ENCODE data around the gene CDH22. TPM values are rescaled to one million over a fixed set of nuclear protein-coding genes. Genes with fewer than 3 reads are reported as not detected.

The CDH22 gene
- total and polyA plus RNA-seq, 2 experiments from 2014 or later = not detected

DNA sequence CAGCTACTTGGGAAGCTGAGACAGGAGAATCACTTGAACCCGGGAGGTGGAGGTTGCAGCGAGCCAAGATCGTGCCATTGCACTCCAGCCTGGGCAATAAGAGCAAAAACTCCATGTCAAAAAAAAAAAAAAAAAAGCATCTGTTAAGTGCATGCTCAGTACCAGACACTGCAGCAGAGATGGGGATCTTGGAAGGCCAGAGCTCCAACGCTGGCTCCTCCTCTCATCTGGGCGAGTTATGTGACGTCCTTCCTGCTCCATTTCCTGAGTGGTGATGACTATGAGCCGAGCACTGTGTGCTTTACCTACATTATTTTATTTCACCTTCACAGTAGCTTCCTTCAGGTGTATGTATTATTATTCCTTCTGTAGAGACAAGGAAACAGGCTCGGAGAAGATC is 38.5 kb upstream of the CDH22 start:
- Histone ChIP-seq H3K9me3 (ENCODE audit: low read depth) (no peaks in the 10 kb centered on the region), H3K36me3 (peaks cover 1% of the 10 kb centered on the region), H3K4me3 (no peak overlapping the region), H3K27ac (no peak overlapping the region), H3K27me3 (no peaks in the 10 kb centered on the region), H3K4me1 (ENCODE audit: low read depth) (peaks cover 15% of the 10 kb centered on the region)
- DNase-seq (ENCODE audit: low read depth in 1 of 2, low spot score in 1 of 2) = no peak
- TF ChIP-seq, protein P1, sequence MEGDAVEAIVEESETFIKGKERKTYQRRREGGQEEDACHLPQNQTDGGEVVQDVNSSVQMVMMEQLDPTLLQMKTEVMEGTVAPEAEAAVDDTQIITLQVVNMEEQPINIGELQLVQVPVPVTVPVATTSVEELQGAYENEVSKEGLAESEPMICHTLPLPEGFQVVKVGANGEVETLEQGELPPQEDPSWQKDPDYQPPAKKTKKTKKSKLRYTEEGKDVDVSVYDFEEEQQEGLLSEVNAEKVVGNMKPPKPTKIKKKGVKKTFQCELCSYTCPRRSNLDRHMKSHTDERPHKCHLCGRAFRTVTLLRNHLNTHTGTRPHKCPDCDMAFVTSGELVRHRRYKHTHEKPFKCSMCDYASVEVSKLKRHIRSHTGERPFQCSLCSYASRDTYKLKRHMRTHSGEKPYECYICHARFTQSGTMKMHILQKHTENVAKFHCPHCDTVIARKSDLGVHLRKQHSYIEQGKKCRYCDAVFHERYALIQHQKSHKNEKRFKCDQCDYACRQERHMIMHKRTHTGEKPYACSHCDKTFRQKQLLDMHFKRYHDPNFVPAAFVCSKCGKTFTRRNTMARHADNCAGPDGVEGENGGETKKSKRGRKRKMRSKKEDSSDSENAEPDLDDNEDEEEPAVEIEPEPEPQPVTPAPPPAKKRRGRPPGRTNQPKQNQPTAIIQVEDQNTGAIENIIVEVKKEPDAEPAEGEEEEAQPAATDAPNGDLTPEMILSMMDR (IDR thresholded peaks at IDR 0.05; ENCODE audit: low read depth, low read length) = no peak

DNA sequence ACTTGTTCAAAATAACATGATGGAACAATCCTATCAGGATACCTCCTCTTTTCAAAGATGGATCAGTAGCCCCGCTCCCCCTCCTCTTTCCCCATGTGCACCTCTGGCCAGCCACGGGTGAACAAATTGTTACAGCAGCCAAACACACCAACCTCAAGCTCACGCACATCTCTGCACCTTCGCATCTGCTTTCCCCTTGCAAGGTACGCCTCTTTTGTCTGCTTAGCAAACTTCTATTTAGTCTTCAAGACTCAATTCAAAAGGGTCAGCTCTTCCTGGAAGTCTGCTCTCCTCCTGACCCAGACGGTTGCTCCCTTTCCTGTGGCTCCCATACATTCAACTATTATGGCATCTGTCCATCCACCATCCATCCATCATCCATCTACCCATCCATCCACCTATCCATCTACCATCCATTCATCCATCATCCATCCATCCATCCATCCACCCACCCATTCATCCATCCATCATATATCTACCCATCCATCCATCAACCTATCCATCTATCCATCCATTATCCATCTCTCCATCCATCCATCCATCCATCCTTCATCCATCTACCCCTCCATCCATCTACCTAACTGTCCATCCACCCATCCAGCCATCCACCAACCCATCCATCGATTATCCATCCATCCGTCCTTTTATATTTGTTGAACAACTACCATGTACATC is 36.3 kb upstream of the CDH22 start:
- Histone ChIP-seq H3K36me3 (no peaks in the 10 kb centered on the region), H3K27me3 (no peaks in the 10 kb centered on the region), H3K27ac (no peak overlapping the region), H3K4me1 (ENCODE audit: low read depth) (peaks cover 6% of the 10 kb centered on the region), H3K9me3 (ENCODE audit: low read depth) (no peaks in the 10 kb centered on the region), H3K4me3 (no peak overlapping the region)
- DNase-seq (ENCODE audit: low read depth in 1 of 2, low spot score in 1 of 2) = no peak
- TF ChIP-seq, protein P1 (IDR thresholded peaks at IDR 0.05; ENCODE audit: low read depth, low read length) = no peak

DNA sequence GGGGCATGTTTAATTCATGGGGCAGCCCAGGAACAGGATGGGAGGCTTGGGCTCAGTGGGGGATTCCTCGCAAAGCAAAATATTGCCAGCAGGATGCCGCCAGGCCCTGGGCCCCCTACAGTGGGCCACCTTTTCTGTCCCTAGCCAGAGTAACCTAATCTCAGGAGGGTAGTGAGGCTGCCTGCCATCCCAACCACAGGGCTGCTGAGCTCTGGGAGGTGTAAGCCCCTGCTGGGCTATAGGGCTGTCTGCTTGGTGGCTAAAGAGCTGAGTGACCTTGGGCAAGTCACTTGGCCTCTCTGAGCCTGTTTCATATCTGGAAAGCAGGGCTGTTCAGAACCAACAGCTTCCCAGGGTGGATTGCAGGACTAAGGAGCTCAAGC is 35.7 kb upstream of the CDH22 start:
- Histone ChIP-seq H3K27me3 (no peaks in the 10 kb centered on the region), H3K4me3 (no peak overlapping the region), H3K27ac (no peak overlapping the region), H3K9me3 (ENCODE audit: low read depth) (no peaks in the 10 kb centered on the region), H3K36me3 (no peaks in the 10 kb centered on the region), H3K4me1 (ENCODE audit: low read depth) (peaks cover 6% of the 10 kb centered on the region)
- TF ChIP-seq, protein P1 (IDR thresholded peaks at IDR 0.05; ENCODE audit: low read depth, low read length) = no peak
- DNase-seq (ENCODE audit: low read depth in 1 of 2, low spot score in 1 of 2) = no peak

DNA sequence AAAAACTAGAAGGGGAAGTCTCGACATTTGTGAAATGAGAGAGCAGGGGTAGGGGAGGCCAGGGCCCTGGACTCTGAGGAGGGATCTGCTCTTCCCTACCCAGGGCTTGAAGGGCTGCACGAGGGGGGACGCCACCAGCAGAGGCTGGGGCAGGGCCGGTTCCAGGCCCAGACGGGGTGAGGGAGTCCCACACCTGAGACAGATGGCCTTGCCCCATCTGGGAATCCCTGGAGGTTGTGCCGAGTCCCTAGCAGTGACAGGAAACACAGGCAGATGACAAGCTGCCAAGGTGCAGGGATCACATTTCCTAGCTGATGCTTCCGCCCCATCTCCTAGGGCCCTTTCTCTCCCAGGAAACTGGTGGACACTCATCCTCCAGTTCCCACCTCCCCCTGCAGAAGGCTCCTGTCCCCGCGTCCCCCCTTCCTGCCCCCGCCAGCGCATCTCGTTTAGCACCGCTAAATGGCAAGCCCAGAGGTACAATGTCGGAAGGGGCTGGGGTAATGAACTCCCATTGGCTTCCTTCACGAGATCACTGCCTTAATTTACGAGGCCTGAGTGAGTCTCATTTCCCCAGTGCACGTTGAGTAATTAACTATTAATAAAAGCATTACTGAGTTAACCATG is 35.2 kb upstream of the CDH22 start:
- TF ChIP-seq, protein P1 (IDR thresholded peaks at IDR 0.05; ENCODE audit: low read depth, low read length) = no peak
- Histone ChIP-seq H3K27me3 (no peaks in the 10 kb centered on the region), H3K36me3 (no peaks in the 10 kb centered on the region), H3K27ac (no peak overlapping the region), H3K9me3 (ENCODE audit: low read depth) (no peaks in the 10 kb centered on the region), H3K4me3 (no peak overlapping the region), H3K4me1 (ENCODE audit: low read depth) (peaks cover 4% of the 10 kb centered on the region)
- no peak for DNase-seq (ENCODE audit: low read depth in 1 of 2, low spot score in 1 of 2)

DNA sequence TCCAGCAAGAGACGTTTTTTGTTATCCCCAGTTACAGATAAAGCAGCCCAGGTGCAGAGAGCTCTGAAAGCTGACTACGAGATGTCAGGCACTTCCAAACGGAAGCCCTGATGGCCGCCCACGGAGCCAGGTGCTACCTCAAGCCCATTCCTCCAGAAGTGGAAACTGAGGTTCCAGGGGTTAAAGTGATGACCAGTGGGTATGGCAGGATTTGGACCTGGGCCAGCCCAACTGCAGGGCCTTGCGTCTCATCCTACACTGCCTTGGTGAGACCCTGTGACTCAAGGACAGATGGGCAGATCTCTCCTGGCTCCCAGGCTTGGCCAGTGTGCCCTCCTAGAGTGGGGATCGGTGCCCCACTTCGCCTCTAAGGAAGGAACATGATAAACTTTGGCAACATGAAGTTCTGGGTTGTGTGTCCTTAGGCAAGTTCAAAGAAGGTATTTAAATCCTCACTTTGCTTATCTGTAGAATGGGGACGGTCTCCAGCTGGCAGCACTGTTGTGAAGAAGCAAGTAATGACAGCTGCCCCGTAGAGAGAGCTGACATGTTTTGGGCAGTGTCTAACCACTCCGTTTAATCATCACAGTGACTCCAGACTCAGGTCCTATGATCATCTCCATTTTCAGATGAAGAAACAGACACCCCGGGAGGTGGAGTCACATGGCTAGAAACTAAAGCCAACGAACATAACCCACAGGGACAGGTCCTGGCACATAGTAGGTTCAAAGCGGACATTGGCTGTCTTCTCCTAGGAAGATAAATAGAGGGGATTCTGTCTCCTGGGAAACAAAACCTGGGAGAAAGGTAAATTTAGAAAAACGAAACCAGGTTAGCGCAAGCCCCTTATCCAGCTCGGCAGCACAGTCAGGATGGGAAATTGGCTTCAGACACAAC is 34.4 kb upstream of the CDH22 start:
- Histone ChIP-seq H3K4me3 (no peak overlapping the region), H3K4me1 (ENCODE audit: low read depth) (no peaks in the 10 kb centered on the region), H3K27ac (no peak overlapping the region), H3K36me3 (no peaks in the 10 kb centered on the region), H3K27me3 (no peaks in the 10 kb centered on the region), H3K9me3 (ENCODE audit: low read depth) (no peaks in the 10 kb centered on the region)
- DNase-seq (ENCODE audit: low read depth in 1 of 2, low spot score in 1 of 2) = no peak
- TF ChIP-seq, protein P1 (IDR thresholded peaks at IDR 0.05; ENCODE audit: low read depth, low read length) = no peak
